GM12874 (cell line): ENCODE results near the gene GAL3ST3.

Experiments
- TF ChIP-seq, protein P1 (sequence below): IDR thresholded peaks from 2 replicates; pipeline ENCODE4 v1.5.1; 2011; ENCODE audit warnings: low read depth, mild to moderate bottlenecking, control low read depth, low read length, moderate library complexity; ENCODE audit not compliant: insufficient read depth

The GAL3ST3 gene, protein sequence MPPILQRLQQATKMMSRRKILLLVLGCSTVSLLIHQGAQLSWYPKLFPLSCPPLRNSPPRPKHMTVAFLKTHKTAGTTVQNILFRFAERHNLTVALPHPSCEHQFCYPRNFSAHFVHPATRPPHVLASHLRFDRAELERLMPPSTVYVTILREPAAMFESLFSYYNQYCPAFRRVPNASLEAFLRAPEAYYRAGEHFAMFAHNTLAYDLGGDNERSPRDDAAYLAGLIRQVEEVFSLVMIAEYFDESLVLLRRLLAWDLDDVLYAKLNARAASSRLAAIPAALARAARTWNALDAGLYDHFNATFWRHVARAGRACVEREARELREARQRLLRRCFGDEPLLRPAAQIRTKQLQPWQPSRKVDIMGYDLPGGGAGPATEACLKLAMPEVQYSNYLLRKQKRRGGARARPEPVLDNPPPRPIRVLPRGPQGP

DNA sequence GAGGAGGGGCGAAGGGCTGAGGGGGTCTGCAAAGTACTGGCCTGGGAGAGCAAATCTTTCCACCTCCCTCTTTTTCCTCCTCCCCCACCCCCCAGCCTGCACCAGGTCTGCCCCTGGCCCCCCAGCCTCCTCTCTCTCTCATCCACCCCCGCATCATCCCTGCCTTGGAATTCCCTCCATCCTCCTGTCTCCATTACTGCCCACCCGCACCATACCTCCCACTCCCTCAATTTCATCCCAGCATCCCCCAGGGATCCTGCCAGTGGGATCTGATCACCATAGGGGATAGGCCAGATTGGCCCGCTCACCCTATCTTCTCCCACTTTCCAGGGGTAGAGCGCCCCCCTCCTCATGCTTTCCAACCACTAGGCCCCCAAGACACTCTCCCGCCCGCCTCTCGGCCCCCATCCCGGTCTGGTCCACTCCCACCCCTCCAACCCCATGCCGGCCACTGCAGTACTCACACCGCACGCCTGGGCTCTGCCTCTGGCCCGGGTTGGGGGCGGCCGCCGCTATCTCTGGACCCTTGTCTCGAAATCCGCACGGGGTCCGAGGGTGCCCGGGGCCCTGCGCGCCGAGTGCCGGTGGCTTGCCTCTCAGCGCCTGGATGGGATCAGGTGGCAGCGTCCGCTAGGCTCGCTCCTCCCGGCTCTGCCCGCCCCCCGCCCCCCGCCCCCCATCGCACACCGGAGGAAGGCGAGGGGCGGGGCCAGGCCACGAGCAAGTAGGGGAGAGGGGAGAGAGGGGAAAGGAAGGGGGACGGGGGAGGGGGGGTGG, at the start of gene GAL3ST3:
TSS of gene GAL3ST3 (minus strand) at position 615 of the 777 bp plus-strand sequence. CDS start 3,746 bp downstream, outside the sequence.
- TF ChIP-seq, protein P1, sequence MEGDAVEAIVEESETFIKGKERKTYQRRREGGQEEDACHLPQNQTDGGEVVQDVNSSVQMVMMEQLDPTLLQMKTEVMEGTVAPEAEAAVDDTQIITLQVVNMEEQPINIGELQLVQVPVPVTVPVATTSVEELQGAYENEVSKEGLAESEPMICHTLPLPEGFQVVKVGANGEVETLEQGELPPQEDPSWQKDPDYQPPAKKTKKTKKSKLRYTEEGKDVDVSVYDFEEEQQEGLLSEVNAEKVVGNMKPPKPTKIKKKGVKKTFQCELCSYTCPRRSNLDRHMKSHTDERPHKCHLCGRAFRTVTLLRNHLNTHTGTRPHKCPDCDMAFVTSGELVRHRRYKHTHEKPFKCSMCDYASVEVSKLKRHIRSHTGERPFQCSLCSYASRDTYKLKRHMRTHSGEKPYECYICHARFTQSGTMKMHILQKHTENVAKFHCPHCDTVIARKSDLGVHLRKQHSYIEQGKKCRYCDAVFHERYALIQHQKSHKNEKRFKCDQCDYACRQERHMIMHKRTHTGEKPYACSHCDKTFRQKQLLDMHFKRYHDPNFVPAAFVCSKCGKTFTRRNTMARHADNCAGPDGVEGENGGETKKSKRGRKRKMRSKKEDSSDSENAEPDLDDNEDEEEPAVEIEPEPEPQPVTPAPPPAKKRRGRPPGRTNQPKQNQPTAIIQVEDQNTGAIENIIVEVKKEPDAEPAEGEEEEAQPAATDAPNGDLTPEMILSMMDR = no peak

DNA sequence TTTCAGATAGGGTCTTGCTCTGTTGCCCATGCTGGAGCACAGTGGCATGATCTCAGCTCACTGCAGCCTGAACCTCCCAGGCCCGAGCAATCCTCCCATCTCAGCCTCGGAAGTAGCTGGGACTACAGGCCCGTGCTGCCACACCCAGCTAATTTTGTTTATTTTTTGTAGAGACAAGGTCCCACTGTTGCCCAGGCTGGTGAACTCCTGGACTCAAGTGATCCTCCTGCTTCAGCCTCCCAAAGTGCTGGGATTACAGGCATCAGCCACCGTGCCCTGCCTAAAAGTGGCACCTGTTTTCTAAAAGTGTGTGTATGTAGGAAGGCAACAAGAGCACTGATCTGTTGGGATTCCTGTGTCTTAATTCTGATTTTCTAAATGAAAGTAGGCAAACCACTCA, 41.3 kb upstream of the GAL3ST3 start:
- TF ChIP-seq, protein P1 = no peak

DNA sequence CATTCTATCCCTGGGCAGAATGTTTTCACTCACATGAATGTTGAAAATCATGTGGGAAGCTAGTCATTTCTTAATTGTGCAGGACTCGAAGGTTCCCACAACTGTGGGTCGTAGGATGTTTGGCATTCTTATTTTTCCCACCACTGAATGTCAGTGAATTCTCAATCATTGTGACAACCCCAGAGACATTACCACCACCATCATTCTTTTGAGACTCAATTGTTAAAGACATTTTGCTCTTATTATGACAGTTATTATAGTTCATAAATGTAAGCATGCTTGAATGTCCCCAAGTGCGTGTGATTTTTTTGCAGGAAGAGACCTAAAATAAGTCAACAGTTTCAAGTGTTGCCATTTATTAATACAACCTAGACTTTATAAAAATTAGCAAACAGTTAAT, 40.1 kb upstream of the GAL3ST3 start:
- TF ChIP-seq, protein P1 = no peak

DNA sequence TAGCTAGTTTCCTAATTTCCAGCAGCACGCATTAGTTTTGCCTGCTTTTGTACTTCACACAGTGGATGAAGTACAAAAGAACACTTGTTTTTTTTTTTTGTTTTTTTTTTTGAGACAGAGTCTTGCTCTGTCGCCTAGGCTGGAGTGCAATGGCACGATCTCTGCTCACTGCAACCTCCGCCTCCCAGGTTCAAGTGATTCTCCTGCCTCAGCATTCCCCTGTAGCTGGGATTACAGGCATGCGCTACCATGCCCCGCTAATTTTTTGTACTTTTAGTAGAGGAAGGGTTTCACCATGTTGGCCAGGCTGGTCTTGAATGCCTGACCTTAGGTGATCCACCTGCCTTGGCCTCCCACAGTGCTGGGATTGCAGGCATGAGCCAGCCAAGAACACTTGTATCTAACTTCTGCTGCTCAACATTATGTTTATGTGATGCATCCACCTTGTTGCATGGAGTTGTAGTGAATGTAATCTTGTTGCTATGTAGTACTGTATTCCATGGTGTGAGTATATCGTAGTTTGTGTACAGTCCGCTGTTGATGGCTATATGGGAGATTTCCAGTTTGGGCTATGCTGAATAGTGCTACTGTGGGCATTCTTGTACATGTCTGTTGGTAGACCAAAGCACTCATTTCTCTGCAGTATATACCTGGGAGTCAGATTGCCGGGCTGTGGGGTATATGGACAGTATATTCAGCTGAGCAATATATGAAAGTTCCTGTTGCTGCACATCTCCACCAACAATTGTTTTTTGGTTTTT, 38.4 kb upstream of the GAL3ST3 start:
- TF ChIP-seq, protein P1 = no peak

DNA sequence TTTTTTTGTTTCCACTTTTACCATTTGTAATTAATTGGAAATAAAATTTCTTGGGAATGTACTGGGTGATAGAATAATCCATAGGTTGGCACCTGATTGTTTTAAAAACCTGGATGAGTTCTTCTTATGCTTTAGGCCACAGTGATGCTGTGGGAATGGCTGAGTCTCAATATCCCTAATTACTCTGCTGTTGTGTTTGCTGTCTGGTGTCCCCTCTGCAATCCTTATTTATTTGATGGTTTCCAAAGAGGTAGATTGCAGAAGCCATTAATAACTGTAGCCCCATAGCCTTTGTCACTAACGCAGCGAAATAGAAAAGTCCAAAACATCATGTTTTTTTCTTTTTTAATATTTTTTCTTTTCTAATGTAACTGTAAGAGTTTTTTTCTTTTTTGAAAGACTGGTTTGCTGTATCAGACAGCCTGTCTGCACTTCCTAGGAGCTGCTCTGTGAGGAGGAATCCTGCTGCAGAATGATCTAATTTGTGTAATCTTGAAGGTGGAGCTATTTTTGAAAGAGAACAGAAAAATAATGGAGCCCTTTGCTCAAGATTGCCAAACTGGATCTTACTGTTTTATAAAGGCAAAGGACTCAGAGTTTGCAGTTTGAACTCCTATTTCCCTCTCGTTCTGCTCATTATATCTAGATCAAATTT, 36.0 kb upstream of the GAL3ST3 start:
- TF ChIP-seq, protein P1 = no peak

DNA sequence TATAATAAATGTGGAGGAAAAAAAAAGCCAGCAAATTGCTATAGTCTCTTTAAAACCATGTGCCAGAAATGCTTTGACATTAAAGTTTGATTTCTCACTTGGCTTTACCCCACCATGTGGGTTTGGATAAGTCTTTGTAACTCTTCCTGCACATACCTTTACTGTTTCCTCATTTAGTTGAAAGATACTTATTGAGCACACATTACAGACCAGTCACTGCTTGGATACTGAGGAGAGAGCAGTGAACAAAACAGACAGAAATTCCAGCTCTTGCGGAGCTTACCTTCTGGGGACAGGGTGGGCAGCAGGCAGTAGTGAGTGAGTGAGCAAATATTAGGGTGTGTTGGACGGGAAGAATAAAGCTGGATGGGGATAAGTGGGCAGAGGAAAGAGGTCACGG, 34.8 kb upstream of the GAL3ST3 start:
- TF ChIP-seq, protein P1 = no peak
